ENCODE results near the gene PALD1. TPM values are rescaled to one million over a fixed set of nuclear protein-coding genes. Genes with fewer than 3 reads are reported as not detected.

Gene PALD1
- 0.25 TPM in 1 of 2 replicates, not detected in the other for total RNA-seq (2012; rRNA removed)

DNA sequence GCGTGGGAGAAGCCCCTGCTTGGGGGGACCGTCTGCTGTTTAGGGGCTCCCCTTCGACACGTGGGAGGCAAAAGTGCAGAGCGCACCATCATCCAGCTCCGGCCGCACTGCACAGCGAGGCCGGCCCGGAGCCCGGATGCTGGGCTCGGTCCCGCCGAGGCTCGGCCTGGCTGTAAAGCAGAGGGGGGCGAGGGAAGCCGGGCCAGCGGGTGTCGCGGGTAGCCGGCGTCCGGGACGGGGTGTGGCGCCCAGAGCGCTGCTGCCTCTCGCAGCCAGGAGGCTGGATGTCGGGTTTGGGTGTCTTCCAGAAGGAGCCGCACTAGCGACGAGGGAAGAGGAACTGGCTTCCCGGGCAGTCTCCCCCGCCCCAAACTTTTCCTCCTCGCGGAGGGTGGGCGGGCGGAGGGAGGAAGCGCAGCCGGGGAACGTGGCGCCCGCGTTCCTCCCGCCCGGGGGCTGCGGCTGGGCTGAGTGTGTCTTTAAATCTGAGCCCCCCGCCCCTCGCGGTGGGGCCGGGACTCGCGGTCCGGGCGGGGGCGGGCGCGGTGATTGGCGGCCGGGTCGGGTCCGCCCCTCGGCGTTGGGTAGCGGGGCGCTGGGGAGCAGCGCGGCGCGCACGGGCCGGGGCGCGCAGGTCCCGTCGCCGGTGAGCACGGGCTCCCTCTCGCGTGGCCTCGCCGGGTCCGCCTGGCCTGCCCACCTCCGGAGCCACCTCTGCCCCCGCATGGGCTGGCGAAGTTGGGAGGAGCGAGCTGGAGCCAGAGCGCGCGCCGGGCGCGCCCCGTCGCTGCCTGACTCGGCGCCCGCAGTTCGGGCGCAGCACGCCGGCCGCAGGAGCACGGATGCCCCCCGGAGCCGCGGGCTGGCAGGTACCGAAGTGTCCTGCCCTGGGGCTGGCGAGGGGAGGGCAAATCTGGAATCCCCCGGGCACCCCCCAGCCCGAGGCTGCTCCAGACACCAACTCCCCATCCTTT is at the start of gene PALD1:
PALD1 (plus strand) TSS at position 577 of the 974 bp plus-strand sequence. CDS start 47,185 bp downstream, outside the sequence.
- H3K9me3 ChIP-seq (replicated peaks; ENCODE audit: low read length) = no peaks in the 10 kb centered on the region
- peak within 1 kb of the TSS; percentile 64 for H3K4me3 ChIP-seq (ENCODE audit: low read length)
- peaks cover 7% of the 10 kb centered on the region for H3K4me1 ChIP-seq (ENCODE audit: control insufficient read depth, insufficient read depth, low read length)
- H3K4me2 ChIP-seq (ENCODE audit: low read length) = peak within 1 kb of the TSS; percentile 86
- no peaks in the 10 kb centered on the region for H3K36me3 ChIP-seq (ENCODE audit: insufficient read depth, low read length)
- peak within 1 kb of the TSS; percentile 63 for H3K9ac ChIP-seq (ENCODE audit: low read depth, low read length)
- peaks cover 76% of the 10 kb centered on the region for H3K27me3 ChIP-seq (ENCODE audit: control insufficient read depth, insufficient read depth, low read length)

DNA sequence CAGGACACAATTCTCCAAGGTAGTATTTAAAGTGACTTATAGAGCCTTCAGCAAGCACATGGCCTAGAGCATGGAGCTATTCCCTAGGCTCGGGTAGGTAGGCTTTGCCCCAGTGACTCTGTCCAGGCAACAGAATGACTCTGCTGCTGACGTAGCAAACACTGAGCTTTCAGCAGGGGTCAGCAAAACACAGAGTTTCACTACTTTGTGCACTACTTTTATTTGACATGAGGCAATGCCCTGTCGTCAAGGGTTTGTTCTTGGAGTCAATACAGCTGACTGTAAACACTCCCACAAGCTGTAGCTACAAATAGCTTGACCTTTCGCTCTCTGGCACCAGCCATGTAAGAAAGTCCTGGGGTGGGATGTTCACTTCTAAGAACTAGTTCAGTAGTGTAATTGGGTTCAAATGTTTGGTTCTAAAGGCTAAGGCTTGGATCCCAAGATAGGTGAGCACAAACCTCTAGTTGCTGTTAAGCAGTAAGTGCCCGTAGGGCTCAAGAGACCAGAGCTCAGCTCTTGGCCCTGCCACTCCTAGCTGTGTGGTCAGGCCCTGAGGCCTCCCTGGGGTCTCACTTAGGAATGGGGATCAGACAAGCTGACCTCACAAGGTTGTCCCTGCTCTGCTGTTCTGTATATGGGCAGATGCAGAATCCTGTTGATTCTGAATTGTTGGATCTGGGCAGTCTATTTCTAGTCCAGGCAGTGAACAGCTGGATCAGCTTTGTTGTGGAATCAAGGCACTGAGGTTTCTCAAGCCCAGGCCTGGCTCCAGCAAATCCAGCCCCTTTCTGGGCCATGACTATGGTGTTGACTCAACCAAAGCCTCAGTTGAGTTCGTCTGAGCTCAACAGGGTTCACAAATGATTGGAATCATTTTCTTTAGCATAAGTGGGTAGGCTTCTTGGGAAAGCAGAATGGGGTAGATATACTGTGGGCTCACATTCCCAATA is 47.8 kb upstream of the PALD1 start:
- Histone ChIP-seq H3K9ac (ENCODE audit: low read depth, low read length) (no peak overlapping the region), H3K9me3 (replicated peaks; ENCODE audit: low read length) (no peaks in the 10 kb centered on the region), H3K36me3 (ENCODE audit: insufficient read depth, low read length) (peaks cover 55% of the 10 kb centered on the region), H3K4me3 (ENCODE audit: low read length) (no peak overlapping the region), H3K4me2 (ENCODE audit: low read length) (no peak overlapping the region), H3K4me1 (ENCODE audit: control insufficient read depth, insufficient read depth, low read length) (peaks cover 13% of the 10 kb centered on the region), H3K27me3 (ENCODE audit: control insufficient read depth, insufficient read depth, low read length) (no peaks in the 10 kb centered on the region)

DNA sequence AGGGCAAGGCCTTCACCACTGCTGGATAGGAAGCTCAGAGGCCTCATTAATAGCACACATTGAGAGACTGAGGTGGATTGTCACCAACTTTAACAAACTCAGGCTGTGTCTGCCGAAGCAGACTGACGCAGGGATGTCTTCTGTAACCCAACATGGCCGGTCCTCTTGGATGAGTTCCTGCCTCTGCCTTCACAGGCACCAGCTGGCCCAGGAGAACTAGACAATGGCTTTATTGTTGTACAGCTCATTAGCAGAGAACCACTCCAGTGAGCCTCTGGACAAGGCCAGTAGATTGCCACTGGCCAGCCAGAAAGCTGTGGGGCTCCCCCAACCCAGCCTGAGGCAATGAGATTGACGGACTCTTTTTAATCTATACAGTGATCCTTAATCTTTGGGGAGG is 46.5 kb upstream of the PALD1 start:
- Histone ChIP-seq H3K9me3 (replicated peaks; ENCODE audit: low read length) (no peaks in the 10 kb centered on the region), H3K4me2 (ENCODE audit: low read length) (no peak overlapping the region), H3K36me3 (ENCODE audit: insufficient read depth, low read length) (peaks cover 42% of the 10 kb centered on the region), H3K9ac (ENCODE audit: low read depth, low read length) (no peak overlapping the region), H3K4me3 (ENCODE audit: low read length) (no peak overlapping the region), H3K4me1 (ENCODE audit: control insufficient read depth, insufficient read depth, low read length) (peaks cover 13% of the 10 kb centered on the region), H3K27me3 (ENCODE audit: control insufficient read depth, insufficient read depth, low read length) (no peaks in the 10 kb centered on the region)

DNA sequence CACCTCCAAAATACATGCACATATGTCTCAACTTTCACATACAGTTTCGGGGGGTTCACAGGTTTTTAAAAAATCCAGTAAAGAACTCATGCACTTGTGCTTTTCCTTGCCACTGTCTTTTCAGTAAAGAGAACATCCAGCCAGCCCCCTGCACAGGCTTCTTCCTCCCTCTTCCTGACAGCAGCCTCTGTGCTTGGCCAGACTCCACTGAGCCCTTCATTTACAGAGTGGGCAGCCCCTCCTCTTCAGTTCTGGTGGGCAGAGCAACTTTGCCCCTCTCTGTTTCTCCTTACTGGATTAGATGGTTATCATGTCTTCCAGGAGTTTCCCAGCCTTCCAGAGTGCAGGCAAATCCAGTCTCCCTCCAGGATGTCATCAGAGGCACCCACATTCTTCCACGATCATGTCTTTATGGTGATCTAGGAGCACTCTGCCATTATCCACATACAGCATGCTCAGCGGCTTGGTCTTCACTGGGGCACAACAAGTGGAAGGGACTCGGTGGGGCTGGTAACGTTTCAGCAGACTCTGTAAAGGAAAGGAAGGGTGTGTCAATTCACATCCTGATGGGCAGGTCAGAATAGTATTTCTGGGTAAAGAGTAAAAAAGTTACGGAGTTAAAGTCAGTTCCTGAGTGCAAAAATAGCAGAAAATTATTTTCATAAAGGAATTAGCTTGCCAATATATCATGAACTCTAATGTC is 45.9 kb upstream of the PALD1 start:
- Histone ChIP-seq H3K4me3 (ENCODE audit: low read length) (no peak overlapping the region), H3K36me3 (ENCODE audit: insufficient read depth, low read length) (peaks cover 36% of the 10 kb centered on the region), H3K9ac (ENCODE audit: low read depth, low read length) (no peak overlapping the region), H3K9me3 (replicated peaks; ENCODE audit: low read length) (no peaks in the 10 kb centered on the region), H3K4me2 (ENCODE audit: low read length) (no peak overlapping the region), H3K4me1 (ENCODE audit: control insufficient read depth, insufficient read depth, low read length) (peaks cover 13% of the 10 kb centered on the region), H3K27me3 (ENCODE audit: control insufficient read depth, insufficient read depth, low read length) (no peaks in the 10 kb centered on the region)

DNA sequence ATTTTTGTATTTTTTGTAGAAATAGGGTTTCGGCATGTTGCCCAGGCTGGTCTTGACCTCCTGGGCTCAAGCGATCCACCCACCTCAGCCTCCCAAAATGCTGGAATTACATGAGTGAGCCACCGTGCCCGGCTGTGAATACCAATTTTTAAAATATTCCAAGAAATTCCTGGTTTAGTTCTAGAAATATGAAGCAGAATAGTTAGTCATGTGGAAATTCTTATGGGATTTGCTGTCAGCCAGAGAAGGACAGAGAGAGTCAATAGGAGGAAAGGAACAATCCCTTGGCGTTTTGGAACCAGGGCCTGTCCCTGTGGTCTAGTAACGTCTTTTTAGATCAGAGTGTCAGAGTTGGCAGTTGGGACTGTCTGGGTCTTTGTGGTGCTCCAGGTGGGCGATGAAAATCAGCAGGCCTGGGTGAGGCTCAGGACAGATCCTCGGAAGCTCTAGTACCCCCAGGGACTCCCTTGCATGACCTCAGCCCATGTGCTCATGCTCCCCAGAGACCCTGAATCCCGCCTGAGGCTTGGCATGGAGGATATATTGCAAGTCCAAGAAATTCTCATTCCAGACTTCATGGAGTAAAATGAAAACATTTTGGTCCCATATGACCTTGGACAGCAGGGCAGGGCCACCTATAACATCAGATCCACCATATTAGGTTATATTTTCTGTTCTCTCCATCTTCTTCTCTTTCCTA is 44.8 kb upstream of the PALD1 start:
- Histone ChIP-seq H3K9ac (ENCODE audit: low read depth, low read length) (no peak overlapping the region), H3K9me3 (replicated peaks; ENCODE audit: low read length) (no peaks in the 10 kb centered on the region), H3K36me3 (ENCODE audit: insufficient read depth, low read length) (peaks cover 27% of the 10 kb centered on the region), H3K27me3 (ENCODE audit: control insufficient read depth, insufficient read depth, low read length) (no peaks in the 10 kb centered on the region), H3K4me3 (ENCODE audit: low read length) (no peak overlapping the region), H3K4me1 (ENCODE audit: control insufficient read depth, insufficient read depth, low read length) (peaks cover 13% of the 10 kb centered on the region), H3K4me2 (ENCODE audit: low read length) (peak overlapping the region; percentile 38)

DNA sequence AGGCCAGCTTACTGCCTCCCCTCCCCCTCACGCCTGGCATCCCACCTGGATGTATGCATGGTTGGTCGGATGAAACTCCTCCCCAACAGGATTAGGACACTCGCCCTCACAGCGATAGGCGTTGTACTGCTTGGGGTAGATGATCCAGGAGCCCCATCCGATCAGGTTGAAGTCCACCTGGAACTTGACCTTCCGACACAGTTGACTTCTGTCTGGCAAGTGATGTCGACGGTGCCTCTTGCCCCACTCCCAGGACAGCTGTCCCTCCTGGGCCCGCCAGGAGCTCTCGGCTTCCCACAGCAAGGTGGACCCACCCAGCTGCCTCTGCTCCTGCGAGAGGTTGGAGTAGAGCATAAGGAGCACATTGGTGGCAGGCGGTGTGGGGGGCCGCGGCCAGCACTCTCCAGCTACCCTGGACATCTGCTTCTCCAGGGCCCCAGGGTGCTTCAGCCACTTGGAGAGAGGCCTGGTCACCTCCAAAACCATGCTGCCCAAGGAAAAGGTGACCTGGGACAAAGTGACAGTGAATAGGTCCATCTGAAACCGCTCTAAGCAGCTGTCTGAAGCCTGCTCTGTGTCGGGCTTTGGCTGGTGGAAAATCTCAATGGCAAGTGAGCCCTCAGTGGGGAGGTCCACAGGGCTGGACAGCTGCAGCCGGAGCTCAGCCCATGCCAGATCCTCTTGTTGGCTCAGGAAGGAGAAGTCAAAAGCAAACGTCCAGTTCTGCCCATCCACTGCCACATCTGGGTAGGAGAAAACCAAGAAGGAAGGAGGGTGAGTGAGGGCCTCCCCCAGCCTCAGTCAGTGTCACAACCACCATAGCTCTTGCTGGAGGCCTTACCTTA is 43.1 kb upstream of the PALD1 start:
- Histone ChIP-seq H3K9ac (ENCODE audit: low read depth, low read length) (no peak overlapping the region), H3K4me1 (ENCODE audit: control insufficient read depth, insufficient read depth, low read length) (peaks cover 8% of the 10 kb centered on the region), H3K36me3 (ENCODE audit: insufficient read depth, low read length) (peaks cover 12% of the 10 kb centered on the region), H3K4me3 (ENCODE audit: low read length) (no peak overlapping the region), H3K9me3 (replicated peaks; ENCODE audit: low read length) (no peaks in the 10 kb centered on the region), H3K4me2 (ENCODE audit: low read length) (no peak overlapping the region), H3K27me3 (ENCODE audit: control insufficient read depth, insufficient read depth, low read length) (peaks cover 13% of the 10 kb centered on the region)

DNA sequence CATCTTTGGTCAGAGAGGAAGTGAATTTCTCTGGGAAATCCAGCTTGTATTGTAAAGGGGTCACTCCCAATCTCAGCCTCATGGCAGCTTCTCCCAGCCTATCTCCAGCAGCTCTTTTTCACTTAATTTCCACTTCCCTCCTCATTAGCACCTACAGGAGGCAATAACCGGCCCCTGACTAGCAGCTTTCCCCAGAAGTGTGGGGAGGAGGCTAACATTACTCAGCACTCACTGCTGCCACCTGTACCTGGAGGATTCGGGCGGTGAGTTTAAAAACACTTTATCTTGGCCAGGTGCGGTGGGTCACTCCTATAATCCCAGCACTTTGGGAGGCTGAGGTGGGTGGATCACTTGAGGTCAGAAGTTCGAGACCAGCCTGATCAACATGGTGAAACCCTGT is 40.8 kb upstream of the PALD1 start:
- Histone ChIP-seq H3K4me2 (ENCODE audit: low read length) (no peak overlapping the region), H3K27me3 (ENCODE audit: control insufficient read depth, insufficient read depth, low read length) (peaks cover 33% of the 10 kb centered on the region), H3K36me3 (ENCODE audit: insufficient read depth, low read length) (no peaks in the 10 kb centered on the region), H3K4me3 (ENCODE audit: low read length) (no peak overlapping the region), H3K9ac (ENCODE audit: low read depth, low read length) (no peak overlapping the region), H3K4me1 (ENCODE audit: control insufficient read depth, insufficient read depth, low read length) (peaks cover 8% of the 10 kb centered on the region), H3K9me3 (replicated peaks; ENCODE audit: low read length) (no peaks in the 10 kb centered on the region)

DNA sequence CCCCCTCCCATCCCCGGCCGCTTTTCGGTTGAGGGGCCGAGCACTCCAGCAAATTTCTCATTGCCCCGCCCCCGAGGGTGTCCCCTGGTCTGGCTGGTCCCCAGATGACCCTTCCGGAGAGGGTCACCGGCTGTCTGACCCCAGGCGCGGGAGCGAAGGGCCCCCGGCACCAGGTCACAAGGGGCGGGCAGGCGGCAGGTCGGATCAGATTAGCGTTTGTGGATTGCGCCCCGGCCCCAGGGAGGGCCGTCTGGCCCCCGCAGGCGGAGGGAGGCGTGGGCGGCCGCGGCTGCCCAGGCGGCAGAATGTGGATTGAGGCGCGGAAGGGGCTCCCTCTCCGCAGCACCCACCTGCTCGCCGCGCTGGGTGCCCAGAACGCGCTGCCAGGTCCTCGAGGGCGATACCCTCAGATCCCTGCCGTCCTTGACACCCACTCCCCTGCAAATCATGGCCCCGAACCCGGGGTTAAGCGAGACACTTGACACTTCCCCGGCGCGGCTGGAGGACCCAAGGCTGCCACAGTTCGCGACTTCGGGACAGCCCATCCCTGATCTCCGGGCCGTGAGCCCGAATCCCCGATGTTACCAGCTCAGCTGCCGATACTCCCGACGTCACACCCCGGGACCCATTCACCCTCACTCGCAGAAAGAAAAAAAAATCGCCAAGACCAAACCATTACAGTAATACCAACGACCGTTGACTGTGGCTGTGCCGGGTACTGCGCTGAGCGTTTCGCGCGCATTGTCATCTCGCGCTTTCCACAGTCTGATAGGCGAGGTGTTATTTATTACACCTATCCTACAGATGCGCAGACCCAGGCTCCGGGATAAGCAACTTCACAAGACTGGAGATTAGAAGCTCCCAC is 38.0 kb upstream of the PALD1 start:
- H3K4me1 ChIP-seq (ENCODE audit: control insufficient read depth, insufficient read depth, low read length) = peaks cover 2% of the 10 kb centered on the region
- H3K9ac ChIP-seq (ENCODE audit: low read depth, low read length) = no peak overlapping the region
- H3K4me3 ChIP-seq (ENCODE audit: low read length) = no peak overlapping the region
- H3K4me2 ChIP-seq (ENCODE audit: low read length) = no peak overlapping the region
- H3K27me3 ChIP-seq (ENCODE audit: control insufficient read depth, insufficient read depth, low read length) = peaks cover 33% of the 10 kb centered on the region
- H3K9me3 ChIP-seq (replicated peaks; ENCODE audit: low read length) = no peaks in the 10 kb centered on the region
- no peaks in the 10 kb centered on the region for H3K36me3 ChIP-seq (ENCODE audit: insufficient read depth, low read length)

DNA sequence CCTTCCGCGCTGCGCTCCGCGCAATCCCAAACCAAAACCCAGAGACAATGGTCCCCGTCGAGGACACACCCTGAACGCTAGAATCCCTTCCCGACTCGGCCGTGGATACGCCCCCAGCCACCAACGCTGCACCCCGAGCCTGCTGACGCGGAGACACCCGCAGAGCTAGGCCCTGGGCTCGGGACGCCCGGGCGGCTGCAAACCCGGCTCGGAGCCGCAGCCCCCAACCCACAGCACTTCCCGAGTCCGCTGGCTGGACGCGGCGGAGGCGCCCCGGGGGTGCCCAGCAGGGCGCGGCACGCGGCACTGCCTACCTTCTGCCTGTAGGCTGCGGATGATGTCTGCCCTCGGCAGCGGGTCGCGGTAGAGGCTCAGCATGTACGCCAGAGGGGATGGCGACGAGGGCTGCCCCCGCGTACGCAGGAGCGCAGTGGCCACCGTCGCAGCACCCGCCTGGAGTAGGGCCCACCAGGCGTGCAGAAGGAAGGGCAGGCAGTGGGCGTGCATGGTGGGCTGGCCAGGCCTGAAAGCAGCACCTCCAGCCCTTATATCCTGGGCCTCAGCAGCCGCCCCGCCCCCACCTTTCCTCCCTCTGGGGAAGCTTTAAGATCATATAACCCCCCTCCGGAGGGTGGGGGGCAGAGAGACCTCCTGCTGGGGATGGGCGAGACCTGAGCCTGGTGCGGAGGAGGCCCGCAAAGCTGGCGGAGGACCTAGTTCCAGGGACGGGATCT is 37.2 kb upstream of the PALD1 start, which contains the start of gene NODAL:
NODAL (minus strand) TSS at position 521 of the 734 bp plus-strand sequence; CDS start at position 507, 14 bp downstream.
- Histone ChIP-seq H3K4me3 (ENCODE audit: low read length) (no peak within 1 kb of the TSS), H3K4me2 (ENCODE audit: low read length) (no peak within 1 kb of the TSS), H3K9ac (ENCODE audit: low read depth, low read length) (no peak within 1 kb of the TSS), H3K9me3 (replicated peaks; ENCODE audit: low read length) (no peaks in the 10 kb centered on the region), H3K4me1 (ENCODE audit: control insufficient read depth, insufficient read depth, low read length) (peaks cover 8% of the 10 kb centered on the region), H3K27me3 (ENCODE audit: control insufficient read depth, insufficient read depth, low read length) (peaks cover 33% of the 10 kb centered on the region), H3K36me3 (ENCODE audit: insufficient read depth, low read length) (no peaks in the 10 kb centered on the region)
